ENCODE data around the gene MOXD1.

MOXD1 gene

DNA sequence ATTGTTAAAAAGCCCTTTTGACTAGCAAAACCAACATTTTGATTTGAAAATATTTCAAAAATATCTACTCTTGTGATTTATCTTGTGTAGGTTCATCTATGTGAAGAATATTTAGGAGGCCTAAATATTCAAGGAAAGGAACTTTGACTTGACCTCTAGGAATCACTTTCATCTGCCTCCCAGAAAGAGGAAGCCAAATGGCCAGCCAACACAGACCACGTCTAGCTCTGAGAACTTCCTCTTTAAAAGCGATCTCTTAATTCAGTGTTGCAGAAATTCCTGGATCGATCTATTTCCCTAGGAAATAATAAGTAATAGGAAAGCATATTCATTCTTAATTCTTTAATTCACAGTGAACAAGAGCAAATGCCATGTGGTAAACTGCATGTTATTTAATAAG lies 9.6 kb upstream of the MOXD1 start:
- H3K4me1 Mint-ChIP-seq (ENCODE audit: low read depth), result peaks cover 5% of the 10 kb centered on the region

DNA sequence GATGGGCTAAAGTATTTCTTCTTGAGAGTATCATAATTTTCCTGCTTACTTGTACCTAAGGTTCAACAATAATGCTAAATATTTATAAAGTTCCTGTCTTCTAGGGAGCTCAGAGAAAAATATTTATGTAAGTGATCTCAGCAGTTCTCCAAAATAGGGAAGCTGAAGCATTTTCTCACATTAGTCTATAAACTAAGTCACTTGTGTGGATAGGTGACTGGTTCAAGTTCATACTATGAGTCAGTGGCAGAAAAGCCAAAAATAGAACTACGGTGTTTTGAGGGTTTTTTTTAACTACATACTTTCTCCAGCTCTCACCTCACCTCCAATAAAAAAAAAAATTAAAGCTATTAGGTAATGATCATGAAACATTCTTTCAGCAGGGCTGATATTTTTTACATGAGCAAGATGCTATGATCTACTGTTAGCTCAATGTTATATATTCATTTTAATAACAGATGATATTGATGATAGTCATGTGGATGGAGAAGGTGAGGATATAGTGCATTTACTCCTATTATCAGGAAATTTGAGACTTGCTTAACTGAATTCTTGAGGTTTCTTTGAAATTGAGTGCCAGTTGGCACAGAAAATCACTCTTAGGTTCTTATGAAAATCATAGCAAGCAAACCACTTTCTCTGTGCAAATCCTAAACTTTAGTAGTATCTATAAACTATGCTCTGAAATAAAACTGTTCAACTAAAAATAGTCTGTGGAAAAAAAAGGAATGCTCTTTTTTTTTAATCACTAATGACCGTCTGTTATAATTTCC lies 4.1 kb upstream of the MOXD1 start:
- peaks cover 76% of the 10 kb centered on the region for H3K27me3 Mint-ChIP-seq
- no peak overlapping the region for H3K27ac Mint-ChIP-seq
- H3K9me3 Mint-ChIP-seq, result no peaks in the 10 kb centered on the region
- no peak overlapping the region for H3K4me3 Mint-ChIP-seq
- peaks cover 38% of the 10 kb centered on the region for H3K4me1 Mint-ChIP-seq (ENCODE audit: low read depth)
- no peaks in the 10 kb centered on the region for H3K36me3 Mint-ChIP-seq (ENCODE audit: low read depth)

More for the DNA sequence above, 9.6 kb upstream of the MOXD1 start:
- Mint-ChIP-seq H3K36me3 (ENCODE audit: low read depth) (no peaks in the 10 kb centered on the region), H3K27me3 (peaks cover 56% of the 10 kb centered on the region), H3K27ac (no peak overlapping the region), H3K4me3 (no peak overlapping the region), H3K9me3 (no peaks in the 10 kb centered on the region)

DNA sequence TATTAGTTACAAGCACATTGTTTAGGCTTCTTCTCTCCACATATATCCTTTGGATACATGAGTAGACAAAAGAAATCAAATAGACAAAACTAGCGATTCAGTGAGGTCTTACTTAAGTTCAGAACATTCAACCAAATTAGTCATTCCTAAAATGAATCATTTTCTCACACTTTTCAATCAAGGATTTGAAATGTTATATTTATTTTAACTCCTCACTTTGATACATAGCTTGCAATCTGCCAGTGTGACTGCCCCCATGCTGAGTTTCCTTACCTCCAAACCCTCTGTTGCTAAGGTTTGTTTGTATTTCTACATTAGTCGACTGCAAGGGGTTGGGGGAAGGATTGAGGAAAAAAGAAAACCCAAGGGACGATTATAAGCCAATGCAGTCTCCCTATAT lies 3.5 kb upstream of the MOXD1 start:
- Mint-ChIP-seq H3K9me3 (no peaks in the 10 kb centered on the region), H3K27me3 (peaks cover 77% of the 10 kb centered on the region), H3K36me3 (ENCODE audit: low read depth) (no peaks in the 10 kb centered on the region), H3K4me3 (no peak overlapping the region), H3K27ac (no peak overlapping the region), H3K4me1 (ENCODE audit: low read depth) (peaks cover 39% of the 10 kb centered on the region)

DNA sequence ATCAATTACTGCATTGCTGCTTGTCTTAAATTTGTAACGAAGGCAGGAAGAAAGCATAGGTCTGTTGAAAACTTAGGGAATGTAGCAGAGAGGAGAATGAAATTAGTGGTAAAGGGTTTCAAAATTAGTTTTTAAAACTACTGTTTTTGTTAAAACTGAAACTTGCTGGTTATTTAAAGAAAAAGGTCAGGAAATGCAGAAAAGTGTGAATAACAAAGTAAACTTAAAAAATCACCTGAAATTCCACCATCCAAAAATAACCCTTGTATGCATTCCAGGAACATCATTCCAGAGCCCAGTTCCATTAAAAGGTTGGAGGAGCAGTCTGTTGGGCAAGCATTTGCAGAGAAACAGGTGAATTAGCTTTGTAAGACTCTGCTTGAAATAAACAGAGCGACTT lies 3.1 kb upstream of the MOXD1 start:
- Mint-ChIP-seq H3K27me3 (peaks cover 82% of the 10 kb centered on the region), H3K36me3 (ENCODE audit: low read depth) (no peaks in the 10 kb centered on the region), H3K4me3 (no peak overlapping the region), H3K4me1 (ENCODE audit: low read depth) (peaks cover 39% of the 10 kb centered on the region), H3K27ac (no peak overlapping the region), H3K9me3 (no peaks in the 10 kb centered on the region)

DNA sequence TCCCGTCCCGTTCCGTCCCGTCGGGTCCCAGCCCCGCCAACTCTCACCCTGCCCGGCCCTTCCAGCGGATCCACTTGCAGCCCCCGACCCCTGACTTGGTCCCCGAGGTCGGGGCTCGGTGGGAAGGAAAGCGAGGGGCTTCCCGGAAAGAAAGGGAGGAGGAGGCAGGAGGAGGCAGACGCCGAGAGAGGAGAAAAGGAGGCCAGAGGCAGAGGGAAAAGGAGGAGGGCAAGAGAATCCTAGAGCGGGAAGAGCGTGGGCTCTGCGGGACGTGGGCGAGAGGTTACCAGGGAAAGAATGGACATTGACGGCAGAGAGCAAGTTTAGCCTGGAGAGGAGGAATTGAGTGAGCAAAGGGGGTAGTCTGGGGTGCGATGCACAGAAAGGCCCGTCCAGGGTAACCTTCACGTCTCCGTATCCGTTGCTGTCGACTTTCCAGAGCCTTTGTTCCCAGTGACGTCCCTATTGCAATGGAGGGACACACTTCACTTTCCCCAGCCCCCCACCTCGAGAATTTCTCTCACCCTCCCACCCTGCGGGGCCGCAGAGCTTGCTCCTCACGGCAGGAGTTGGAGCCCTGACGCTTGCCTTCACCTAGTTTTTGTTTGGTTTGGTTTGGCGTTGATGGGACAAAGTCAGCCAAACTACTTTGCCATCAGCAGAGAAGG lies 477 bp upstream of the MOXD1 start:
- H3K36me3 Mint-ChIP-seq (ENCODE audit: low read depth), result no peaks in the 10 kb centered on the region
- peaks cover 74% of the 10 kb centered on the region for H3K27me3 Mint-ChIP-seq
- peaks cover 39% of the 10 kb centered on the region for H3K4me1 Mint-ChIP-seq (ENCODE audit: low read depth)
- peak overlapping the region; percentile 33 for H3K4me3 Mint-ChIP-seq
- no peak overlapping the region for H3K27ac Mint-ChIP-seq
- H3K9me3 Mint-ChIP-seq, result no peaks in the 10 kb centered on the region

DNA sequence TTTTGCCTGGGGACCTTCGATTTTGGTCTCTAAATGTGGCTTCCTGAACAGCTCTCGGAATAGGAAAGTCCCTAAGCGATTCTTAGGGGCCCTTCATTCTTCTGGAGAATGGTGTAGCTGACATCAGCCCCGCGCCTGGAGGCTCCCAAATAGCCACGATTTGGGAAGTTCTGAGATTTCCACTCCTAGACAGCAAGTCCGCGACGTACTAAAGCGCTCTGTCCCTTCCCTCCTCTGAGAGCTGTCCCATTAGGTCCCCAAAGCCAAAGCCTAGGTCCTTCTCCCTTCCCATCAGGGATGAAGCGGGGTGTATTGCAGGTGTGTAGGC lies 756 bp downstream of the MOXD1 start:
- no peaks in the 10 kb centered on the region for H3K36me3 Mint-ChIP-seq (ENCODE audit: low read depth)
- no peak overlapping the region for H3K27ac Mint-ChIP-seq
- peak overlapping the region; percentile 55 for H3K4me3 Mint-ChIP-seq
- peaks cover 30% of the 10 kb centered on the region for H3K4me1 Mint-ChIP-seq (ENCODE audit: low read depth)
- H3K27me3 Mint-ChIP-seq, result peaks cover 77% of the 10 kb centered on the region
- peaks cover under 1% of the 10 kb centered on the region for H3K9me3 Mint-ChIP-seq

DNA sequence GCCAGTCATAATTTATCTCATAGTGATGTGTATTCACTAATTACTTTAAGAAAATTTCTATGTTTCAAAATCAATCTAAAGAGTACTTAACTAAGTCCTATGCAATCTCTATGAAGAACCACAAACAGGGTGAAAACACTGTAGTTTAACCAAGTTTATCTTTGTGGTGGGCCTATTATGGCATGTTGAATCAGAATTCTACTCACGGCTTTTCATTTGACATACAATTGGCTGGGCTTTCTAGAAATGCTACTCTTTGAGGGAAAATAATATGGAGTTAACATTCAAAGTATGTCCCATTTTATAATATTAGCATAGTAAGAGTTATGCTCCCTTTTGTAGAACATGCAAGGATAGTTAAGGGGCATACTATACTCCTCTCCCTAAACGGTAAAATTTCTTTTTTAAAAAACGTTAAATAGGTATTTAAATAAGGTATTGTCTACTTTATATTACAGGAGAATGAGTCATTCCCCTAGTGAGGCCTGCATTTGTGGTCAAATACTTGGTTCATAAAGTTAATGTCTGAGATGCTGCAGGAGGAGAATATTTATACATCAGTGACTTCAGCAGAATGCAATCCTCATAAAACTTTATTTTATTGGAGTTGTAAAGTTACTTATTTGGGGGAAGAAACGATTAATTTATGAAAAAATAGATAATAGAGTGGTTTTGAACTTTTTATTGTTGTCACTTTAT lies 1.8 kb downstream of the MOXD1 start:
- Mint-ChIP-seq H3K4me3 (no peak overlapping the region), H3K36me3 (ENCODE audit: low read depth) (no peaks in the 10 kb centered on the region), H3K27ac (no peak overlapping the region), H3K4me1 (ENCODE audit: low read depth) (peaks cover 21% of the 10 kb centered on the region), H3K27me3 (peaks cover 79% of the 10 kb centered on the region), H3K9me3 (peaks cover 7% of the 10 kb centered on the region)

DNA sequence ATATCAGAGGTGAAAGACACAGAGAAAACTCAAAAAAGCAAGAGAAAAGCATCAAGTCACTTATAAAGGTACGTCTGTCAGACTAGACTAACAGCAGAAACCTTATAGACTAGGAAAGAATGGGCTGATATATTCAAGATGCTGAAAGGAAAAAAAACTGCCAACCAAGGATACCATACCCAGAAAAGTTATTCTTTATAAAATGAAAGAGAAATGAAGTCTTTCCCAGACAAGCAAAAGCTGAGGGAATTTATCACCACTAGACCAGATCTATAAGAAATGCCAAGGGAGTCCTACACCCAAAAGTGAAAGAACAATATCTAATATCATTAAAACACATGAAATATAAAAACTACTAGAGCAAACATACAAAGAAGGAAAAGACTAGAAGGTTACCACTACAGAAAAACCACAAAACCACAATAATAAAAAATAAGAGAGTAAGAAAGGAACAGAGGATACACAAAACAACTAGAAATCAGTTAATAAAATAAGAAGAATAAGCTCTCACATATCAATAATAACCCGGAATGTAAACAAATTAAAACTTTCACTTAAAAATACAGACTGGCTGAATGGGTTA lies 6.2 kb downstream of the MOXD1 start:
- H3K9me3 Mint-ChIP-seq, result peaks cover 12% of the 10 kb centered on the region
- peaks cover 51% of the 10 kb centered on the region for H3K27me3 Mint-ChIP-seq
- no peaks in the 10 kb centered on the region for H3K36me3 Mint-ChIP-seq (ENCODE audit: low read depth)
- peaks cover 4% of the 10 kb centered on the region for H3K4me1 Mint-ChIP-seq (ENCODE audit: low read depth)
- no peak overlapping the region for H3K27ac Mint-ChIP-seq
- H3K4me3 Mint-ChIP-seq, result no peak overlapping the region

DNA sequence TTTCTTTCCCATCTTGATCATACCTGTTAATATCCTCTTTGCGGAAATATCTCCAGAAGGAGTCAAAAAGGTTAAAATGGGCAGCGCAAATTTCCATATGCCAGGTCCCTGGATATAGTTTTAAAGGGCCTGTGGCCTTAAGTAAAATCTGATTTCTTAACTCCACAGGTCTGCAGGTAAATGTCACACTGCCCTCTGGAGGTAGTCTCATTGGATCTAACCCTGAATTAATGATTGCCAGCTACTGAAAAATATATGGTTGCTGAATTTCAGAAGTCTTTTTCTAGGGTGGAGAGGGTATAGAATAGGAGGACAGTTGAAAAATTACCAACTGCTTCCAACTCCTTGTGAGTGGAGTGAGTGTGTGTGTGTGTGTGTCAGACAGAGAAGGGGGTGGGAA lies 8.5 kb downstream of the MOXD1 start:
- H3K4me3 Mint-ChIP-seq, result no peak overlapping the region
- H3K36me3 Mint-ChIP-seq (ENCODE audit: low read depth), result no peaks in the 10 kb centered on the region
- peaks cover 37% of the 10 kb centered on the region for H3K27me3 Mint-ChIP-seq
- peaks cover 7% of the 10 kb centered on the region for H3K4me1 Mint-ChIP-seq (ENCODE audit: low read depth)
- no peak overlapping the region for H3K27ac Mint-ChIP-seq
- peaks cover 12% of the 10 kb centered on the region for H3K9me3 Mint-ChIP-seq

DNA sequence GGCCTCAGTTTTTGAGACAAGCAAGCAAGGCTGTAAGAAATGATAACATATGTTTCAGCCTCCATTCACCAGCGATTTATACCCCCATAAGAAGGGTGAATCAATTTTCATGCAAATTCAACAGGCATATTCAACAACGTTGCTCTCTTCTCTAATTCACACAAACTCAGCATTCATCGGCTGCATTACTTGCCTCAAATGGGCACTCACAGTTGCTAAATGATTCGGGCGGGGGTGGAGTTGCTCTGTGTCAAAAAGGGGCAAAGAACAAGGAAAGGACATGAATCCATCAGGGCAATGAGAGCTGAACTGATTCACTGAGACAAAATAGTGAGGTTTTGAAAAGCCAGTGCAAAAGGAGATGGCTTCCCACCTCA lies 9.0 kb downstream of the MOXD1 start:
- Mint-ChIP-seq H3K9me3 (peaks cover 12% of the 10 kb centered on the region), H3K4me1 (ENCODE audit: low read depth) (peaks cover 7% of the 10 kb centered on the region), H3K27ac (no peak overlapping the region), H3K36me3 (ENCODE audit: low read depth) (no peaks in the 10 kb centered on the region), H3K4me3 (no peak overlapping the region), H3K27me3 (peaks cover 32% of the 10 kb centered on the region)

DNA sequence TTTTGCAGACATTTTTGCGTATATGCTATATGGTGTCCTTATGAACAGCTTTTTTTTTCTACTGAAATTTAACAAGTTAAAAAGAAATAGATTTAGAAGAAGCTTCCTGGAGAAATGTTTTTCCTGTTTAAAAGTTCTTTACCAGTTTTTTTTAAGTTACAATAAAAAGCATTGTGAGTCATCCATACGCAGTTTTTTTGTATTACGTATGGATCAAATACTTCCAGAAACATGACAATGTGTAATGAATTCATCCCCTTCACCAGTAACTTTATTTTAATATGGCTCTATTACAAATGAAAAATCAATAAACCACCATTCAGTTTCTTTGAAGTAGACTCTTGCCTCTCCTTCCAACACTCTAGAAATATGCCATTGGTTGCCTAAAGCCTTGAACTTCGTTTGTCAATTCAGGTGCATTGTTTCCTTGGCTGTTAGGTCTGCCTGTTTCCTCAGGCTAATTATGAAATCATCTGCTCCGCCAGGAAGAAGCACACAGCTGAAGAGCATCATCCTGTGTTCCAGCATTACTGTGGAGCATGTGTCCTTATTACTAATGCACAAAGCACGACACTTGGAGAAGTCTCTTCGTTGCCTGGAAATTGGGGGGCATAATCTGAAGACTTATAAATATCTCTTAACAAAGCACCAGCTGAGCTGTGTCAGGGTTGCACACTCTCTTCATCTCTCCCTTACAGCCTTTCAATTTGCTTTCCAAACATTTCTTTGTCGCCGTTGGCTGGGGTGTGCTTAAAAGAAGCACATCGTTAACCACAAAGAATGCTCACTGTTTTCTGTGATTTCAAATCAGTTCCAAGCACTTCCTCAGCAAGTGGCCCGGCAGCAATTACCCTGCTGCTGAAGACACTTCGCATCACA lies 9.6 kb downstream of the MOXD1 start:
- Mint-ChIP-seq H3K36me3 (ENCODE audit: low read depth) (no peaks in the 10 kb centered on the region), H3K4me1 (ENCODE audit: low read depth) (peaks cover 7% of the 10 kb centered on the region), H3K9me3 (peaks cover 12% of the 10 kb centered on the region), H3K27ac (no peak overlapping the region), H3K4me3 (no peak overlapping the region), H3K27me3 (peaks cover 28% of the 10 kb centered on the region)

DNA sequence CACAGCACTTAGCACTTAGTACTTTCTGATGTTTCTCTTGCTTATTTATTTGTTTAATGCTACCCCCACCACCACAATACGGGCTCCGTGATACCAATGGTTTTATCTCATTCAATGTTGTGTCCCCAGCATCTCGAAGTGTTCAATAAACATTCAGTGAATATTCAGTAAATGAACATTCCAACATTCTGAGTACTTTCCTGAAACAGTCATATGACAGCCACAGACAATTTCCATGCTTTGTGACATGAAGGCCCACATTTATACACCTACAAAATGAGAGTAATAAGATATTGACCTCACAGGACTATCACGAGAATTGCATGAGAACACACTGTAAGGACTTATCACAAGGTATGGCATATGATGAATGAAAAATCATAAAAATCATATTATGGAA lies 10.8 kb downstream of the MOXD1 start:
- H3K9me3 Mint-ChIP-seq, result peaks cover 10% of the 10 kb centered on the region
- peaks cover 7% of the 10 kb centered on the region for H3K4me1 Mint-ChIP-seq (ENCODE audit: low read depth)
- H3K27ac Mint-ChIP-seq, result no peak overlapping the region

DNA sequence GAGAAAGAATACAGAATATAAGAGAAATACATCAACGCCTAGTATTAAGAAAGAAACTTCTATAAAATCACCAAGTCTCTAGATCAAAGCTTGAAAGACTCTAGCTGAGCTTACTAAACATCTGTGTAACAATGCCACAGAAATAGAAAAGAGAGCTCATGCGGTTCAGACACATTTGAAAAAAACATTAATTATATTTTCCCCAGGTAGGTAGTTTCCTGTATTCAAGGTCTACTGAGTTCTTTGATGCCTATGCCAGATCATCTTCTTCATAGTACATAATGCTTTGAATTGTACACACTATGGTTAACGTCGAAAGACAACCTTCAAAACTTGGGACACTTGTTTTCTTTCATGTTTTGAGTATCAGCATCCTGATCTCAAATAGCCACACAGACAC lies 11.3 kb downstream of the MOXD1 start:
- Mint-ChIP-seq H3K27me3 (peaks cover 14% of the 10 kb centered on the region), H3K9me3 (peaks cover 6% of the 10 kb centered on the region), H3K36me3 (ENCODE audit: low read depth) (no peaks in the 10 kb centered on the region), H3K4me1 (ENCODE audit: low read depth) (peaks cover 7% of the 10 kb centered on the region), H3K4me3 (no peak overlapping the region), H3K27ac (no peak overlapping the region)

More for the DNA sequence above, 10.8 kb downstream of the MOXD1 start:
- H3K36me3 Mint-ChIP-seq (ENCODE audit: low read depth), result no peaks in the 10 kb centered on the region
- peaks cover 17% of the 10 kb centered on the region for H3K27me3 Mint-ChIP-seq
- no peak overlapping the region for H3K4me3 Mint-ChIP-seq

DNA sequence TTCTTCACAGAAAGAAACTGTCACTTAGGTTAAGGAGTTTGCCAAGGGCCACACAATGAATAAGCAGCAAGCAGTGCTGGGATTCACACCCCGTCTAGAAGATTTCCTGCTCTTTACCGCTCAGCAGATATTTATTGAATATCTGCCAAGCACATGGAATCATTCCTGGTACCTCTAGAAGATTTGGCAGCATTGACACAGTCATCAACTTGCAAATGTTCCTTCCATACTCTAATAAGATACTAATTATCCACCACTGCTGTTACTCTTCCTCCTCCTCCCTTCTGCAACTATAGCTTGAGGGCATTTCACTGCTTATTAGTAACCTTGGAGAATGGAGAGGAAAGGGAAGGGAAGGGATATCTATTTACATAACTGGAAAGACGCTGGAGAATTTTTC lies 13.0 kb downstream of the MOXD1 start:
- H3K36me3 Mint-ChIP-seq (ENCODE audit: low read depth), result no peaks in the 10 kb centered on the region

More for the DNA sequence above, 13.0 kb downstream of the MOXD1 start:
- Mint-ChIP-seq H3K27ac (no peak overlapping the region), H3K27me3 (peaks cover 15% of the 10 kb centered on the region), H3K4me3 (no peak overlapping the region), H3K4me1 (ENCODE audit: low read depth) (peaks cover 7% of the 10 kb centered on the region), H3K9me3 (no peaks in the 10 kb centered on the region)

Data from stimulated activated naive CD8-positive, alpha-beta T cell treated with anti-CD3 and anti-CD28 coated beads, Interleukin-15, Interleukin-2, amounts not matched to agents 100 ng/mL and 50 ng/mL, for 24 hours (primary cell).